Bronchial epithelial cell (primary cell): ENCODE measurements around the gene SCYGR8. TPM values are rescaled to one million over a fixed set of nuclear protein-coding genes. Genes with fewer than 3 reads are reported as not detected.
"Not testable (repeated sequence)": the region's sequence is repeated elsewhere in the genome, so short reads cannot be mapped to it uniquely, and the experiment has no call there.

Experiments used
- DNase-seq: peaks from one replicate; pipeline ENCODE4 v3.0.0-alpha.2; 2010; ENCODE audit warnings: low read depth
- FAIRE-seq: peaks from 2 replicates; lab custom pipeline; 2011; peaks lifted over from hg19 to GRCh38; lab: Jason Lieb, UNC
- H3K27me3 ChIP-seq: 2 replicates; pipeline ENCODE4 v1.5.1; 2011; ENCODE audit warnings: low read length; ENCODE audit not compliant: control insufficient read depth, insufficient read depth
- H3K36me3 ChIP-seq: 2 replicates; pipeline ENCODE4 v1.5.1; 2011; ENCODE audit warnings: low read length; ENCODE audit not compliant: control insufficient read depth, insufficient read depth
- H3K4me3 ChIP-seq: 2 replicates; pipeline ENCODE4 v1.5.1; 2011; ENCODE audit warnings: mild to moderate bottlenecking, low read depth, low read length, control low read depth
- total RNA-seq: library from RNA; depleted of rRNA; stranded (reverse); fragments of >200 nt; gene quantifications from 2 replicates; pipeline ENCODE4 v1.2.1, GENCODE V29; 2014
- TF ChIP-seq, protein P1 (sequence below): IDR thresholded peaks from 2 replicates; pipeline ENCODE4 v1.5.1; 2011; ENCODE audit warnings: mild to moderate bottlenecking, moderate library complexity, low read length, control low read depth, inconsistent platforms; ENCODE audit not compliant: insufficient read depth, severe bottlenecking

Gene SCYGR8
- total RNA-seq, 1 donor from 2014 or later: not detected

DNA sequence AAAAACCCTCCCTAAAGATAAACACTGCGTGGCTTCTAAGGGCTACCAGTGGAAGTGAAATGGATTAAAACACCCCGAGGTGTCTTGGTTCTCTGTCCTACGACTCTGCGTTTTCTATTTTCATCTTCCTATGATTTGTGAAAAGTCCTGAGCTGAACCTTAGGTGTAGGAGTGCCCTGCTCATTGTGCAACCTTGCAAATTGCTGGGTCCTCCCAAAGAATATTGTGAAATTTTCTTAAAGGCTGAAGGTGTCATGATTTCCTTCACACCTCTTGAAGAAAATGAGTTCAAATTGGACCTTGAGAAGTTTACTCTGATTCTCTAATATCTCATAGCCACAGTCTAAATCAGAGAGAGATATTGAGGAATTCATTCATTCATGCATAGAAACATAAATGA lies 26.1 kb upstream of the SCYGR8 start:
- DNase-seq (peak; percentile 15), FAIRE-seq (no peak)
- Histone ChIP-seq H3K4me3 (no peak overlapping the region), H3K27me3 (no peaks in the 10 kb centered on the region), H3K36me3 (no peaks in the 10 kb centered on the region)
- TF ChIP-seq, protein P1, sequence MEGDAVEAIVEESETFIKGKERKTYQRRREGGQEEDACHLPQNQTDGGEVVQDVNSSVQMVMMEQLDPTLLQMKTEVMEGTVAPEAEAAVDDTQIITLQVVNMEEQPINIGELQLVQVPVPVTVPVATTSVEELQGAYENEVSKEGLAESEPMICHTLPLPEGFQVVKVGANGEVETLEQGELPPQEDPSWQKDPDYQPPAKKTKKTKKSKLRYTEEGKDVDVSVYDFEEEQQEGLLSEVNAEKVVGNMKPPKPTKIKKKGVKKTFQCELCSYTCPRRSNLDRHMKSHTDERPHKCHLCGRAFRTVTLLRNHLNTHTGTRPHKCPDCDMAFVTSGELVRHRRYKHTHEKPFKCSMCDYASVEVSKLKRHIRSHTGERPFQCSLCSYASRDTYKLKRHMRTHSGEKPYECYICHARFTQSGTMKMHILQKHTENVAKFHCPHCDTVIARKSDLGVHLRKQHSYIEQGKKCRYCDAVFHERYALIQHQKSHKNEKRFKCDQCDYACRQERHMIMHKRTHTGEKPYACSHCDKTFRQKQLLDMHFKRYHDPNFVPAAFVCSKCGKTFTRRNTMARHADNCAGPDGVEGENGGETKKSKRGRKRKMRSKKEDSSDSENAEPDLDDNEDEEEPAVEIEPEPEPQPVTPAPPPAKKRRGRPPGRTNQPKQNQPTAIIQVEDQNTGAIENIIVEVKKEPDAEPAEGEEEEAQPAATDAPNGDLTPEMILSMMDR: no peak

DNA sequence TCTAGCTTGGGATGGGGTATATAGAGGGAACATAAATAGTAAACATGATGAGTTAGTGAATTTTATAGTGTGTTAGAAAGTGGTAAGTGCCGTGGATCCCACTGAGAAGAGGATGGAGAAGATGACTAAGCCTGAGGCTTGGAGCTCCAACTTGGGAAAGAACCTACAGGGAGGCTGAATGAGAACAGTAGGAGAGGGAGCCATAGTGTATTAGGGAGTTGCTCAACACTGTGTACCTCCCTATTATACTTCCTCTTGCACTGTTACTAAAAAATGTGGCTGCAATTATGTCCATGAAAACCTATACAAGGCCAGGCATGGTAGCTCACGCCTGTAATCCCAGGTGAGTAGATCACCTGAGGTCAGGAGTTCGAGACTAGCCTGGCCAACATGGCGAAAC lies 25.0 kb upstream of the SCYGR8 start:
- peak; percentile 37 for DNase-seq
- no peaks in the 10 kb centered on the region for H3K27me3 ChIP-seq

DNA sequence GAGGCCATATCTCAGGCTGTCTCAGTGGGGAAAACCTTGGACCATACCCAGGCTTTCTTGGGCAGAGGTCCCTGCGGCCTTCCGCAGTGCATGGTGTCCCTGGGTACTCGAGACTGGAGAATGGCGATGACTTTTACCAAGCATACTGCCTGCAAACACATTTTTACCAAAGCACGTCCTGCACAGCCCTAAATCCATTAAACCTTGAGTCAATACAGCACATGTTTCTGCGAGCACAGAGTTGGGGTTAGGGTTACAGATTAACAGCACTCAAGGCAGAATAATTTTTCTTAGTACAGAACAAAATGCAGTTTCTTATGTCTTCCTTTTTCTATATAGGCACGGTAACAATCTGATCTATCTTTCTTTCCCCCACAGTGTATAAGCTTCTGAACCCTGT lies 22.9 kb upstream of the SCYGR8 start:
- not testable (repeated sequence) for H3K27me3 ChIP-seq, H3K4me3 ChIP-seq, H3K36me3 ChIP-seq, DNase-seq, FAIRE-seq

More for the DNA sequence above, 25.0 kb upstream of the SCYGR8 start:
- Histone ChIP-seq H3K4me3 (no peak overlapping the region), H3K36me3 (no peaks in the 10 kb centered on the region)
- TF ChIP-seq, protein P1: no peak
- no peak for FAIRE-seq

DNA sequence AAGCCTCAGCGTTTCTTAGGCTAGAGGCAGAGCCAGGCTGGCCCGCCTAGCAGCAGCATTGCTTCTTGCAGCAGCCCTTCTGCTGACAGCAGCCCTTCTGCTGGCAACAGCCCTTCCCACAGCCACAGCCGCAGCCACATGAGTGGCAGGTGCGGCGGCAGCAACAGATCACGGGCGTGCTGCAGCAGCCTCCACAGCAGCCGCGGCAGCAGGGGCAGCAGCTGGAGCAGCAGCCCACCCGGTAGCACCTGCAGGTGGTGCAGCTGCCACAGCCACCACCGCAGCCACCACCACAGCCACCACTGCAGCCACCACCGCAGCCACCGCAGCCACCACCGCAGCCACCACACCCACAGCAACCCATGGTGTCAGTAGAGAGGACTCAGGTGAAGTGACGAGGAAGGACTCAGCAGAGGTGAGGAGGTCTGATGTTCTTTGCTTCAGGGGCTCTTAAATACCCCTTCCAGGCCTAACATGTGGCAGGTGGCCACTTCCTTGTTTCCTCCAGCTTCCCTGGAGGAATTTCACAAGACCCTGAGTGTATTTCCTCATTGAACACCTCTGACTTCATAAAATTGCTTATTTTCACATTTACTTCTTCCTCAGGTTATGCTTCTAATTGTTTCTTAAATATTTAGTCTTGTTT lies 21.2 kb upstream of the SCYGR8 start, which contains the start of gene SCYGR6:
Gene SCYGR6 (minus strand): TSS at position 364 of the 646 bp plus-strand sequence. CDS start 0 bp downstream, at position 364.
- Histone ChIP-seq H3K27me3 (no peaks in the 10 kb centered on the region), H3K4me3 (no peak within 1 kb of the TSS), H3K36me3 (no peaks in the 10 kb centered on the region)
- TF ChIP-seq, protein P1: no peak
- DNase-seq (no peak), FAIRE-seq (no peak)

DNA sequence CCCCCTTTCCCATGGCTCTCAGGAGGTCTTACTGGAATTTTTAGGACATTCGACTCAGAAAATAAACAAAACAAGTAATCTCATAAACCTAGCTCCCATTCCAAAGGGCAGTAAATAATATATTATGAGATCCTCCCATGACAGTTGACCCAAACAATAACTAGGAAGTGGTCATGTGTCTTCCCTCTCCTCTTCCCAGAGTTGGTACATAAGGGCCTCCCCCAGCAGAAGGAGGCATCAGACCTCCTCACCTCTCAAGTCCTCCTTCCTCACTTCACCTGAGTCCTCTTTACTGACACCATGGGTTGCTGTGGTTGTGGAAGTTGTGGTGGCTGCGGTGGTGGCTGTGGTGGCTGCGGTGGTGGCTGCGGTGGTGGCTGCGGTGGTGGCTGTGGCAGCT lies 17.7 kb upstream of the SCYGR8 start, which contains the start of gene SCYGR7:
Gene SCYGR7 (plus strand): TSS at position 301 of the 400 bp plus-strand sequence. CDS start 0 bp downstream, at position 301.
- FAIRE-seq: no peak
- DNase-seq: no peak
- Histone ChIP-seq H3K4me3 (no peak within 1 kb of the TSS), H3K27me3 (no peaks in the 10 kb centered on the region), H3K36me3 (no peaks in the 10 kb centered on the region)
- TF ChIP-seq, protein P1: no peak

DNA sequence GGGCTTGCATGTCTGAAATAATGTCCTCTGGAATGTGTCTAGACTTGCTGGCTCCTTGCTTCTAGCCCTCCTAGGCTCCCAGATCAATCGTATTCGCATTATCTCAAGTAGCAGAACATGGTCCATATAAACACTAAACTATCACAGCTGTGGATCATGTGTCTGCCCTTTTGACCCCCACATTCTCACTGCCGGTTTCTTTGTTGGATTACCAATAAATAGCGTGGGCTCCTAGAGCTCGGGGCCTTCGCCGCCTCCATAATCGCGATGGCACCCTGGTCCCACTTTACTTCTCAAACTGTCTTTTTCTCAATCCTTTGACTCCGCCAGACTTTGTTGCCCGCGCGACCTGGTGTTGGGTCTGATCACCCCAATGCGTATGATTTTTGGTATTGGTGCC lies 6.3 kb upstream of the SCYGR8 start:
- TF ChIP-seq, protein P1: no peak
- Histone ChIP-seq H3K4me3 (no peak overlapping the region), H3K36me3 (no peaks in the 10 kb centered on the region), H3K27me3 (no peaks in the 10 kb centered on the region)
- DNase-seq (no peak), FAIRE-seq (no peak)

DNA sequence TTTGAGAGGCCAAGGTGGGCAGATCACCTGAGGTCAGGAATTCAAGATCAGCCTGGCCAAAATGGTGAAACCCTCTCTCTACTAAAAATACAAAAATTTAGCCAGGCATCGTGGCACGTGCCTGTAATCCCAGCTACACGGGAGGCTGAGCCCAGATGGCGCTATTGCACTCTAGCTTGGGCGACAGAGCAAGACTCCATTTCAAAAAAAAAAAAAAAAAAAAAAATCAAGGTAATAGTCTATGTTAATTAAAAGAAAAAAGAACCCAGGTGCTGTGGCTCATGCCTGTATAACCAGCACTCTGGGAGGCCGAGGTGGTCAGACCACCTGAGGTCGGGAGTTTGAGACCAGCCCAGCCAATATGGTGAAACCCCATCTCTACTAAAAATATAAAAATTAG lies 5.0 kb upstream of the SCYGR8 start:
- not testable (repeated sequence) for DNase-seq

More for the DNA sequence above, 5.0 kb upstream of the SCYGR8 start:
- not testable (repeated sequence) for H3K4me3 ChIP-seq, H3K27me3 ChIP-seq, H3K36me3 ChIP-seq, FAIRE-seq
